GM12891 (cell line): ENCODE results near the gene ZGLP1.

Source experiments
- PAX5 ChIP-seq: IDR thresholded peaks from 2 replicates; pipeline ENCODE4 v1.6.1; 2011; ENCODE audit warnings: low read length, moderate library complexity, mild to moderate bottlenecking; ENCODE audit not compliant: insufficient read depth, severe bottlenecking
- POLR2A ChIP-seq: IDR thresholded peaks from 2 replicates; pipeline ENCODE4 v1.6.1; 2011; ENCODE audit warnings: low read depth, low read length, control low read depth
- POLR2AphosphoS5 ChIP-seq: IDR thresholded peaks from 2 replicates; pipeline ENCODE4 v1.6.1; 2011; ENCODE audit warnings: low read depth, low read length, control low read depth
- POU2F2 ChIP-seq: IDR thresholded peaks from 2 replicates; pipeline ENCODE4 v1.6.1; 2011; ENCODE audit warnings: low read depth, mild to moderate bottlenecking, control low read depth, low read length, moderate library complexity
- SPI1 ChIP-seq: IDR thresholded peaks from 2 replicates; pipeline ENCODE4 v1.6.1; 2011; ENCODE audit warnings: low read depth, low read length, control low read depth
- TAF1 ChIP-seq: IDR thresholded peaks from 2 replicates; pipeline ENCODE4 v1.6.1; 2011; ENCODE audit warnings: low read depth, low read length, control low read depth

DNA sequence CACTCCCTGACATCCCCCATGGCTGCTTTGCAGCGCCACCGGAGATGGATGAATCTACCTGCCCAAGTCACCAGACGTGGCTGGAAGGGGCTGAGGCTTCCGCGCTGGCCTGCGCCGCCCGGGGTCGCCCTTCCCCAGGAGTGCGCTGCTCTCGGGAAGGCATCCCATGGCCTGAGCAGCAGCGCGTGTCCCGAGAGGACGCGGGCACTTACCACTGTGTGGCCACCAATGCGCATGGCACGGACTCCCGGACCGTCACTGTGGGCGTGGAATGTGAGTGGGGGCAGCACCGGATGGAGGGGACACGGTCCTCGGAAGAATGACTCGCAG lies 15.3 kb downstream of the ZGLP1 start:
- no peak for TF ChIP-seq PAX5
- no peak for TF ChIP-seq POLR2A
- TF ChIP-seq TAF1 = no peak
- TF ChIP-seq POU2F2 = no peak
- TF ChIP-seq POLR2AphosphoS5 = no peak
- no peak for TF ChIP-seq SPI1
